H9 (cell line): Measurements from ENCODE around the gene IFT122. TPM values are rescaled to one million over a fixed set of nuclear protein-coding genes. Genes with fewer than 3 reads are reported as not detected.

Experiments used
- DNase-seq: peaks from one replicate; pipeline ENCODE4 v3.0.0-alpha.2; 2017
- H2AFZ ChIP-seq: one replicate; pipeline ENCODE4 v1.6.1; 2013; ENCODE audit warnings: mild to moderate bottlenecking, low read length, control low read depth, moderate library complexity
- H2AK5ac ChIP-seq: 2 replicates; pipeline ENCODE4 v1.6.1; 2013; ENCODE audit warnings: low read length, control low read depth, mixed read lengths; ENCODE audit not compliant: insufficient read length
- H2BK120ac ChIP-seq: one replicate; pipeline ENCODE4 v1.6.1; 2013; ENCODE audit warnings: low read depth, mild to moderate bottlenecking, low read length, control low read depth, inconsistent platforms; ENCODE audit not compliant: poor library complexity, severe bottlenecking
- H2BK12ac ChIP-seq: 2 replicates; pipeline ENCODE4 v1.6.1; 2013; ENCODE audit warnings: low read length, control low read depth, mixed read lengths, low read depth; ENCODE audit not compliant: insufficient read length
- H2BK15ac ChIP-seq: 2 replicates; pipeline ENCODE4 v1.6.1; 2013; ENCODE audit warnings: low read depth, low read length, control low read depth
- H2BK20ac ChIP-seq: one replicate; pipeline ENCODE4 v1.6.1; 2013; ENCODE audit warnings: low read depth, mild to moderate bottlenecking, low read length, control low read depth, inconsistent platforms; ENCODE audit not compliant: poor library complexity, severe bottlenecking
- H2BK5ac ChIP-seq: 2 replicates; pipeline ENCODE4 v1.6.1; 2013; ENCODE audit warnings: low read length, control low read depth, mixed read lengths; ENCODE audit not compliant: insufficient read length
- H3K14ac ChIP-seq: 2 replicates; pipeline ENCODE4 v1.6.1; 2013; ENCODE audit warnings: low read length, control low read depth; ENCODE audit not compliant: insufficient read depth
- H3K18ac ChIP-seq: 2 replicates; pipeline ENCODE4 v1.6.1; 2013; ENCODE audit warnings: low read depth, mild to moderate bottlenecking, mixed read lengths, low read length, control low read depth; ENCODE audit not compliant: insufficient read length
- H3K23ac ChIP-seq: 2 replicates; pipeline ENCODE4 v1.6.1; 2013; ENCODE audit warnings: low read length, control low read depth, mixed read lengths, low read depth; ENCODE audit not compliant: insufficient read length
- H3K23me2 ChIP-seq: 2 replicates; pipeline ENCODE4 v1.6.1; 2013; ENCODE audit warnings: low read depth, mild to moderate bottlenecking, mixed read lengths, low read length, control low read depth; ENCODE audit not compliant: insufficient read length, poor library complexity, severe bottlenecking
- H3K27ac ChIP-seq: 2 replicates; pipeline ENCODE4 v1.5.1; 2013; ENCODE audit warnings: low read length, control low read depth, mixed read lengths, low read depth; ENCODE audit not compliant: insufficient read length
- H3K27me3 ChIP-seq: 2 replicates; pipeline ENCODE4 v1.6.1; 2013; ENCODE audit warnings: low read length, control low read depth, inconsistent platforms; ENCODE audit not compliant: insufficient read depth
- H3K4ac ChIP-seq: 2 replicates; pipeline ENCODE4 v1.6.1; 2013; ENCODE audit warnings: low read depth, mild to moderate bottlenecking, control low read depth, inconsistent platforms, low read length, moderate library complexity
- H3K4me1 ChIP-seq: 2 replicates; pipeline ENCODE4 v1.6.1; 2013; ENCODE audit warnings: low read length, control low read depth, inconsistent platforms; ENCODE audit not compliant: insufficient read depth
- H3K4me2 ChIP-seq: 2 replicates; pipeline ENCODE4 v1.6.1; 2013; ENCODE audit warnings: low read length, control low read depth, mixed read lengths; ENCODE audit not compliant: insufficient read length, insufficient read depth
- H3K56ac ChIP-seq: 2 replicates; pipeline ENCODE4 v1.6.1; 2013; ENCODE audit warnings: low read depth, mild to moderate bottlenecking, mixed read lengths, low read length, control low read depth; ENCODE audit not compliant: insufficient read length
- H3K79me1 ChIP-seq: 2 replicates; pipeline ENCODE4 v1.6.1; 2013; ENCODE audit warnings: low read depth, mild to moderate bottlenecking, moderate library complexity, low read length, control low read depth, inconsistent platforms; ENCODE audit not compliant: insufficient read depth, poor library complexity, severe bottlenecking
- H3K79me2 ChIP-seq: 2 replicates; pipeline ENCODE4 v1.6.1; 2013; ENCODE audit warnings: low read length, control low read depth, inconsistent platforms; ENCODE audit not compliant: insufficient read depth
- H3K9ac ChIP-seq: 2 replicates; pipeline ENCODE4 v1.6.1; 2013; ENCODE audit warnings: low read length, control low read depth, mixed read lengths; ENCODE audit not compliant: insufficient read length; ENCODE audit errors: extremely low read depth
- H3K9me3 ChIP-seq: one replicate; pipeline ENCODE4 v1.6.1; 2013; ENCODE audit warnings: low read depth, low read length, inconsistent platforms; ENCODE audit not compliant: control insufficient read depth
- H3T11ph ChIP-seq: one replicate; pipeline ENCODE4 v1.6.1; 2013; ENCODE audit warnings: mild to moderate bottlenecking, low read length, control low read depth, inconsistent platforms
- H4K20me1 ChIP-seq: one replicate; pipeline ENCODE4 v1.6.1; 2013; ENCODE audit not compliant: control insufficient read depth, insufficient read length, insufficient read depth
- H4K5ac ChIP-seq: 2 replicates; pipeline ENCODE4 v1.6.1; 2013; ENCODE audit warnings: low read depth, mild to moderate bottlenecking, mixed read lengths, low read length, control low read depth; ENCODE audit not compliant: insufficient read length
- H4K8ac ChIP-seq: replicated peaks from 2 replicates; pipeline ENCODE4 v1.6.1; 2013; ENCODE audit warnings: low read length, control low read depth, mixed read lengths, low read depth; ENCODE audit not compliant: insufficient read length
- H4K91ac ChIP-seq: 2 replicates; pipeline ENCODE4 v1.6.1; 2013; ENCODE audit warnings: low read depth, mild to moderate bottlenecking, moderate library complexity, mixed read lengths, low read length, control low read depth; ENCODE audit not compliant: insufficient read length
- H3K27ac Mint-ChIP-seq, 3 experiments: 2 replicates in 2 of 3; 3 replicates in 1 of 3; pipeline ENCODE4 v1.8.0; 2020 to 2021; ENCODE audit warnings: mixed read lengths in 3 of 3, mild to moderate bottlenecking in 1 of 3, moderate library complexity in 1 of 3
- H3K27me3 Mint-ChIP-seq: 2 replicates; pipeline ENCODE4 v1.8.0; 2021; ENCODE audit warnings: low read depth, mild to moderate bottlenecking, moderate library complexity, mixed read lengths
- H3K36me3 Mint-ChIP-seq, 3 experiments: 2 replicates in 2 of 3; 3 replicates in 1 of 3; pipeline ENCODE4 v1.8.0; 2020 to 2021; ENCODE audit warnings: low read depth in 3 of 3, mixed read lengths in 3 of 3; ENCODE audit not compliant: insufficient read depth in 1 of 3
- H3K4me1 Mint-ChIP-seq, 2 experiments: 2 replicates each; pipeline ENCODE4 v1.8.0; 2020; ENCODE audit warnings: mixed read lengths in 2 of 2
- H3K4me3 Mint-ChIP-seq, 2 experiments: 2 replicates in 1 of 2; 3 replicates in 1 of 2; pipeline ENCODE4 v1.8.0; 2020 to 2021; ENCODE audit warnings: mild to moderate bottlenecking in 2 of 2, mixed read lengths in 2 of 2, moderate library complexity in 1 of 2
- H3K9me3 Mint-ChIP-seq, 2 experiments: 2 replicates in 1 of 2; 3 replicates in 1 of 2; pipeline ENCODE4 v1.8.0; 2020; ENCODE audit warnings: mild to moderate bottlenecking in 2 of 2, mixed read lengths in 2 of 2, moderate library complexity in 1 of 2
- CTCF ChIP-seq: fragments of 200-600 bp; sonication (generic); conservative IDR thresholded peaks from 3 replicates; pipeline ENCODE4 v1.8.0; 2021; ENCODE audit warnings: antibody characterized with exemption, mild to moderate bottlenecking
- WGBS: extraction: QIAGEN DNeasy Blood & Tissue Kit; methylation state at CpG from one replicate; pipeline ENCODE4 v1.1.7; 2013; ENCODE audit warnings: missing lambda C conversion rate, low lambda C conversion rate, mixed read lengths; ENCODE audit not compliant: insufficient read length; ENCODE audit errors: extremely low coverage; 5-methylcytosine and 5-hydroxymethylcytosine counted together
- total RNA-seq: library from RNA; stranded (reverse); gene quantifications from 2 replicates; pipeline ENCODE4 v1.2.1, GENCODE V29; 2021

IFT122 gene
- total RNA-seq, 1 experiment from 2014 or later = 19.3 TPM

- Histone ChIP-seq H3K4ac (no peak overlapping the region), H2BK20ac (no peak overlapping the region), H2BK15ac (no peak overlapping the region), H3K27me3 (no peaks in the 10 kb centered on the region), H3K23me2 (no peaks in the 10 kb centered on the region), H2AFZ (no peak overlapping the region), H2AK5ac (no peak overlapping the region), H3K9ac (no peak overlapping the region), H3K4me2 (no peak overlapping the region), H3K23ac (no peak overlapping the region), H3T11ph (no peak overlapping the region), H3K9me3 (no peaks in the 10 kb centered on the region), H3K18ac (no peak overlapping the region), H4K8ac (no peak overlapping the region), H4K91ac (no peak overlapping the region), H2BK5ac (no peak overlapping the region), H3K14ac (no peak overlapping the region; the same call in 1 of the 2 replicates), H3K79me1 (no peaks in the 10 kb centered on the region), H3K56ac (no peak overlapping the region), H3K79me2 (no peaks in the 10 kb centered on the region), H3K4me1 (no peaks in the 10 kb centered on the region), H4K5ac (no peak overlapping the region), H3K27ac (no peak overlapping the region), H2BK12ac (no peak overlapping the region), H4K20me1 (no peaks in the 10 kb centered on the region), H2BK120ac (no peak overlapping the region)
- no CpG with 5 or more reads among the region's 21 CpGs for WGBS
- TF ChIP-seq CTCF = no peak
- Mint-ChIP-seq H3K4me1 (peaks cover 5 to 8% of the 10 kb centered on the region in 2 experiments), H3K36me3 (peaks cover 0 to 8% (median 0%) of the 10 kb centered on the region in 3 experiments; a peak in 3 of 7 replicates), H3K4me3 (no peak overlapping the region), H3K27ac (peak overlapping the region; percentile 52 to 94 (median 85); a peak in 3 of 7 replicates), H3K9me3 (no peaks in the 10 kb centered on the region), H3K27me3 (no peaks in the 10 kb centered on the region)
- no peak for DNase-seq
Observed at GRCh38 chr3:129564981-129565644, 125.1 kb downstream of the IFT122 start.
